ENCODE data around the gene G0S2. TPM values are rescaled to one million over a fixed set of nuclear protein-coding genes. Genes with fewer than 3 reads are reported as not detected.

The G0S2 gene
- total RNA-seq, 1 experiment from 2014 or later: 45.7 TPM

GRCh38 chr1:209673631-209674417, 1.4 kb upstream of the G0S2 start:
- H3K4me1 ChIP-seq: peaks cover 12% of the 10 kb centered on the region
- H3K9me3 ChIP-seq: no peaks in the 10 kb centered on the region
- Mint-ChIP-seq H3K36me3 (ENCODE audit: insufficient read depth, unreplicated experiment) (peaks cover 22% of the 10 kb centered on the region), H3K9me3 (ENCODE audit: unreplicated experiment) (peaks cover 10% of the 10 kb centered on the region), H3K27me3 (ENCODE audit: insufficient read depth, unreplicated experiment) (no peaks in the 10 kb centered on the region), H3K4me1 (ENCODE audit: low read depth, unreplicated experiment) (peaks cover 41% of the 10 kb centered on the region), H3K27ac (ENCODE audit: unreplicated experiment) (peak overlapping the region; percentile 81), H3K4me3 (ENCODE audit: unreplicated experiment) (peak overlapping the region; percentile 94)
- intact Hi-C loops (cut with micrococcal nuclease; ENCODE audit: unreplicated experiment): loop anchor here (2.0 kb wide), 1 partner anchor 15 kb away; no protein-coding TSS in a partner anchor
- H3K27me3 ChIP-seq (replicated peaks; ENCODE audit: control insufficient read depth, insufficient read depth, low read length): no peaks in the 10 kb centered on the region
- DNase-seq: peak in 1 of 2 experiments; percentile 42
- no peak for TF ChIP-seq CTCF (IDR thresholded peaks at IDR 0.05; ENCODE audit: insufficient read depth in 1 of 2, low read depth in 1 of 2, low read length in 1 of 2, severe bottlenecking in 1 of 2, unreplicated experiment in 1 of 2)
- TSS peak; percentile 75 for BruUV-seq (replicated peaks)
- ChIA-PET POLR2A (interaction anchor here (1.0 to 3.5 kb wide), 3 partner anchors 15 to 30 kb away, joined by 3 to 47 read pairs (median 6); partner anchors contain the start of gene LAMB3), CTCF (interaction anchor here (0.7 to 3.4 kb wide), 2 partner anchors 20 to 73 kb away, joined by 3 to 34 read pairs; partner anchors contain the start of gene LAMB3)
- 0 out of 2 replicates have a peak overlapping the region, but pooled peaks have one; percentile 81 for H3K4me3 ChIP-seq (ENCODE audit: low read depth, low read length)
- H3K36me3 ChIP-seq (ENCODE audit: control insufficient read depth, insufficient read depth, low read length): 0 out of 2 replicates have a peak, but pooled peaks cover 1% of the 10 kb centered on the region

GRCh38 chr1:209675565-209676154, 448 bp downstream of the G0S2 start:
- Mint-ChIP-seq H3K27me3 (ENCODE audit: insufficient read depth, unreplicated experiment) (no peaks in the 10 kb centered on the region), H3K27ac (ENCODE audit: unreplicated experiment) (peak overlapping the region; percentile 81), H3K4me1 (ENCODE audit: low read depth, unreplicated experiment) (peaks cover 41% of the 10 kb centered on the region), H3K4me3 (ENCODE audit: unreplicated experiment) (peak overlapping the region; percentile 94), H3K9me3 (ENCODE audit: unreplicated experiment) (peaks cover 9% of the 10 kb centered on the region), H3K36me3 (ENCODE audit: insufficient read depth, unreplicated experiment) (peaks cover 22% of the 10 kb centered on the region)
- H3K27me3 ChIP-seq (replicated peaks; ENCODE audit: control insufficient read depth, insufficient read depth, low read length): no peaks in the 10 kb centered on the region
- POLR2A ChIA-PET: interaction anchor here (0.8 to 3.5 kb wide), 4 partner anchors 20 to 31 kb away, joined by 3 to 47 read pairs (median 4); partner anchors contain the start of gene LAMB3
- H3K36me3 ChIP-seq (ENCODE audit: control insufficient read depth, insufficient read depth, low read length): 0 out of 2 replicates have a peak, but pooled peaks cover 1% of the 10 kb centered on the region
- DNase-seq: peak; percentile 49 to 57
- peak overlapping the region; percentile 81 for H3K4me3 ChIP-seq (ENCODE audit: low read depth, low read length)
- intact Hi-C loops (cut with micrococcal nuclease; ENCODE audit: unreplicated experiment): loop anchor here (1.0 to 2.0 kb wide), 2 partner anchors 13 to 21 kb away; no protein-coding TSS in a partner anchor
- TF ChIP-seq CTCF (IDR thresholded peaks at IDR 0.05; ENCODE audit: insufficient read depth in 1 of 2, low read depth in 1 of 2, low read length in 1 of 2, severe bottlenecking in 1 of 2, unreplicated experiment in 1 of 2): peak in 1 of 2 experiments; percentile 19
- peaks cover 12% of the 10 kb centered on the region for H3K4me1 ChIP-seq
- BruUV-seq (replicated peaks): TSS peak; percentile 94
- H3K9me3 ChIP-seq: no peaks in the 10 kb centered on the region
- CTCF ChIA-PET: interaction anchor here (0.7 to 3.4 kb wide), 4 partner anchors 20 to 106 kb away, joined by 3 to 34 read pairs (median 3); partner anchors contain the start of gene LAMB3

- H3K27ac Mint-ChIP-seq (ENCODE audit: unreplicated experiment): no peak overlapping the region
- no peak for DNase-seq
- peaks cover 19% of the 10 kb centered on the region for H3K36me3 Mint-ChIP-seq (ENCODE audit: insufficient read depth, unreplicated experiment)
- peaks cover 29% of the 10 kb centered on the region for H3K4me1 Mint-ChIP-seq (ENCODE audit: low read depth, unreplicated experiment)
- 0 out of 2 replicates have a peak, but pooled peaks cover 1% of the 10 kb centered on the region for H3K36me3 ChIP-seq (ENCODE audit: control insufficient read depth, insufficient read depth, low read length)
- no peak overlapping the region for H3K4me3 Mint-ChIP-seq (ENCODE audit: unreplicated experiment)
- intact Hi-C loops (cut with micrococcal nuclease; ENCODE audit: unreplicated experiment): no loop called here
- peaks cover 2% of the 10 kb centered on the region for H3K4me1 ChIP-seq
- H3K27me3 Mint-ChIP-seq (ENCODE audit: insufficient read depth, unreplicated experiment): no peaks in the 10 kb centered on the region
- H3K27me3 ChIP-seq (replicated peaks; ENCODE audit: control insufficient read depth, insufficient read depth, low read length): no peaks in the 10 kb centered on the region
- no peaks in the 10 kb centered on the region for H3K9me3 Mint-ChIP-seq (ENCODE audit: unreplicated experiment)
- no peaks in the 10 kb centered on the region for H3K9me3 ChIP-seq
- no peak overlapping the region for H3K4me3 ChIP-seq (ENCODE audit: low read depth, low read length)
- BruUV-seq (replicated peaks): no TSS peak
- CTCF ChIA-PET: no interaction called here
- POLR2A ChIA-PET: no interaction called here
- TF ChIP-seq CTCF (IDR thresholded peaks at IDR 0.05; ENCODE audit: insufficient read depth in 1 of 2, low read depth in 1 of 2, low read length in 1 of 2, severe bottlenecking in 1 of 2, unreplicated experiment in 1 of 2): no peak
Measured at GRCh38 chr1:209678981-209679539, 3.8 kb downstream of the G0S2 start.

Data from Caco-2 (cell line).